Neural cell (in vitro differentiated cells): ENCODE measurements around the gene DNAJC12. TPM values are rescaled to one million over a fixed set of nuclear protein-coding genes. Genes with fewer than 3 reads are reported as not detected.

Experiments
- H2AFZ ChIP-seq: fragments of 200-600, 300-800 bp; sonication (generic), shearing (Covaris generic); 2 replicates; pipeline ENCODE4 v1.6.0; 2014; ENCODE audit warnings: low read depth, mild to moderate bottlenecking, antibody characterized with exemption, low read length, moderate library complexity
- H3F3A ChIP-seq: fragments of 200-600 bp; shearing (Covaris generic); 2 replicates; pipeline ENCODE4 v1.6.1; 2016; ENCODE audit warnings: mild to moderate bottlenecking, moderate library complexity, mixed read lengths, antibody characterized with exemption, low read length; ENCODE audit not compliant: insufficient read depth, poor library complexity, severe bottlenecking
- H3K27ac ChIP-seq: fragments of 200-600, 300-800 bp; sonication (generic), shearing (Covaris generic); 2 replicates; pipeline ENCODE4 v1.5.1; 2014; ENCODE audit warnings: mild to moderate bottlenecking, low read length, moderate library complexity
- H3K27me3 ChIP-seq: fragments of 300-800, 200-600 bp; sonication (generic), shearing (Covaris generic); 2 replicates; pipeline ENCODE4 v1.6.0; 2014; ENCODE audit warnings: mild to moderate bottlenecking, low read depth, low read length, moderate library complexity; ENCODE audit not compliant: insufficient read depth
- H3K36me3 ChIP-seq: fragments of 300-800, 200-600 bp; sonication (generic), shearing (Covaris generic); 2 replicates; pipeline ENCODE4 v1.5.1; 2014; ENCODE audit warnings: mild to moderate bottlenecking, antibody characterized with exemption, low read length, moderate library complexity; ENCODE audit not compliant: insufficient read depth
- H3K4me2 ChIP-seq: fragments of 300-800, 200-600 bp; sonication (generic), shearing (Covaris generic); 2 replicates; pipeline ENCODE4 v1.6.0; 2014; ENCODE audit warnings: mild to moderate bottlenecking, low read length
- H3K4me3 ChIP-seq: fragments of 300-800, 200-600 bp; sonication (generic), shearing (Covaris generic); 2 replicates; pipeline ENCODE4 v1.5.1; 2014; ENCODE audit warnings: mild to moderate bottlenecking, low read length, moderate library complexity
- H3K79me2 ChIP-seq: fragments of 200-600 bp; shearing (Covaris generic); replicated peaks from 2 replicates; pipeline ENCODE4 v1.6.0; 2014; ENCODE audit warnings: mild to moderate bottlenecking, low read length, moderate library complexity; ENCODE audit not compliant: insufficient read depth
- H3K9ac ChIP-seq: fragments of 300-800, 200-600 bp; sonication (generic), shearing (Covaris generic); 2 replicates; pipeline ENCODE4 v1.6.1; 2016; ENCODE audit warnings: mild to moderate bottlenecking, low read length, mixed read lengths
- H3K9me2 ChIP-seq: fragments of 200-600 bp; shearing (Covaris generic); 2 replicates; pipeline ENCODE4 v1.6.1; 2016; ENCODE audit warnings: mild to moderate bottlenecking, low read length, mixed read lengths; ENCODE audit not compliant: insufficient read depth
- H3K9me3 ChIP-seq: fragments of 200-600, 300-800 bp; sonication (generic), shearing (Covaris generic); 2 replicates; pipeline ENCODE4 v1.6.1; 2016; ENCODE audit warnings: mild to moderate bottlenecking, mixed run types, low read length, moderate library complexity, mixed read lengths
- H4K20me1 ChIP-seq: fragments of 200-600 bp; shearing (Covaris generic); 2 replicates; pipeline ENCODE4 v1.6.1; 2016; ENCODE audit warnings: mild to moderate bottlenecking, mixed run types; ENCODE audit not compliant: insufficient read depth
- CTCF ChIP-seq: fragments of 450-650 bp; IDR thresholded peaks from 2 replicates; pipeline ENCODE4 v1.5.1; 2014; ENCODE audit warnings: antibody characterized with exemption, mild to moderate bottlenecking, moderate library complexity; ENCODE audit not compliant: poor library complexity, severe bottlenecking
- EP300 ChIP-seq: fragments of 450-650 bp; conservative IDR thresholded peaks from 2 replicates; pipeline ENCODE4 v1.6.1; 2014; ENCODE audit warnings: antibody characterized with exemption, mild to moderate bottlenecking, moderate library complexity; ENCODE audit not compliant: poor library complexity, severe bottlenecking
- EZH2 ChIP-seq: fragments of 200-600, 300-800 bp; shearing (Covaris generic), sonication (generic); IDR thresholded peaks from 2 replicates; pipeline ENCODE4 v1.6.1; 2014; ENCODE audit warnings: antibody characterized with exemption, low read length, borderline replicate concordance, mild to moderate bottlenecking; ENCODE audit not compliant: insufficient read depth, poor library complexity, severe bottlenecking
- MXI1 ChIP-seq: fragments of 450-650 bp; conservative IDR thresholded peaks from 2 replicates; pipeline ENCODE4 v1.6.1; 2014; ENCODE audit warnings: antibody characterized with exemption, mild to moderate bottlenecking; ENCODE audit not compliant: poor library complexity, severe bottlenecking
- POLR2AphosphoS5 ChIP-seq: IDR thresholded peaks from 2 replicates; pipeline ENCODE4 v1.6.1; 2012
- RAD21 ChIP-seq: fragments of 450-650 bp; conservative IDR thresholded peaks from 2 replicates; pipeline ENCODE4 v1.6.1; 2014; ENCODE audit warnings: antibody characterized with exemption, mild to moderate bottlenecking, moderate library complexity
- REST ChIP-seq: IDR thresholded peaks from 2 replicates; pipeline ENCODE4 v1.6.1; 2012; ENCODE audit warnings: borderline replicate concordance
- SMC3 ChIP-seq: fragments of 450-650 bp; conservative IDR thresholded peaks from 2 replicates; pipeline ENCODE4 v1.6.1; 2014; ENCODE audit warnings: antibody characterized with exemption, mild to moderate bottlenecking, moderate library complexity; ENCODE audit not compliant: poor library complexity
- TAF1 ChIP-seq: IDR thresholded peaks from 2 replicates; pipeline ENCODE4 v1.6.1; 2012; ENCODE audit warnings: low read depth
- polyA plus RNA-seq: library from polyadenylated mRNA; depleted of rRNA; stranded (reverse); fragments of >200 nt; gene quantifications from 2 replicates; pipeline ENCODE4 v1.2.3, GENCODE V29; 2014

DNAJC12 gene
- polyA plus RNA-seq, 1 donor from 2014 or later: 32.2 TPM

- Histone ChIP-seq H3K4me2 (no peak overlapping the region), H3K9ac (no peak overlapping the region), H3K9me2 (no peaks in the 10 kb centered on the region), H3K4me3 (no peak overlapping the region), H3K27ac (no peak overlapping the region), H3K9me3 (no peaks in the 10 kb centered on the region), H3F3A (no peaks in the 10 kb centered on the region), H3K36me3 (no peaks in the 10 kb centered on the region), H2AFZ (no peak overlapping the region), H4K20me1 (no peaks in the 10 kb centered on the region), H3K79me2 (no peaks in the 10 kb centered on the region), H3K27me3 (no peaks in the 10 kb centered on the region)
- TF ChIP-seq POLR2AphosphoS5 (no peak), REST (no peak), RAD21 (no peak), TAF1 (no peak), CTCF (no peak), MXI1 (no peak), SMC3 (no peak), EP300 (no peak), EZH2 (no peak)
Measured at GRCh38 chr10:67785098-67785497, 52.9 kb downstream of the DNAJC12 start.

GRCh38 chr10:67784474-67784873 is 53.5 kb downstream of the DNAJC12 start:
- no peak overlapping the region for H3K27ac ChIP-seq

More at GRCh38 chr10:67784474-67784873, 53.5 kb downstream of the DNAJC12 start:
- H3K27me3 ChIP-seq: no peaks in the 10 kb centered on the region
- no peak overlapping the region for H2AFZ ChIP-seq
- no peaks in the 10 kb centered on the region for H3K9me2 ChIP-seq
- H3F3A ChIP-seq: no peaks in the 10 kb centered on the region
- H3K36me3 ChIP-seq: no peaks in the 10 kb centered on the region
- H3K4me3 ChIP-seq: no peak overlapping the region
- H3K79me2 ChIP-seq: no peaks in the 10 kb centered on the region
- H3K4me2 ChIP-seq: no peak overlapping the region
- H3K9me3 ChIP-seq: no peaks in the 10 kb centered on the region
- H4K20me1 ChIP-seq: no peaks in the 10 kb centered on the region
- no peak overlapping the region for H3K9ac ChIP-seq
- no peak for TF ChIP-seq MXI1
- no peak for TF ChIP-seq SMC3
- TF ChIP-seq TAF1: no peak
- no peak for TF ChIP-seq RAD21
- TF ChIP-seq EZH2: no peak
- TF ChIP-seq REST: no peak
- no peak for TF ChIP-seq EP300
- TF ChIP-seq CTCF: no peak
- TF ChIP-seq POLR2AphosphoS5: no peak
